Activated B cell treated with CpG ODN at 0.5 μM for 24 hours (primary cell): ENCODE measurements around the gene CTNNA1. TPM values are rescaled to one million over a fixed set of nuclear protein-coding genes. Genes with fewer than 3 reads are reported as not detected.
"Not testable (repeated sequence)": the region's sequence is repeated elsewhere in the genome, so short reads cannot be mapped to it uniquely, and the experiment has no call there.

ENCODE experiments used
- ATAC-seq: fragments of 200-7000 bp; cut with Tn5 transposase; one replicate; pipeline ENCODE4 v1.10.0; 2021; ENCODE audit warnings: low read depth, mild to moderate bottlenecking, moderate library complexity
- CTCF ChIA-PET: fragments of 350-600 bp; sonication (Branson Sonifier 250); formaldehyde crosslinking; loops from one replicate; lab custom pipeline; 2021; ENCODE audit warnings: antibody characterized with exemption; lab: Charles Lee
- POLR2A ChIA-PET: fragments of 350-600 bp; sonication (Branson Sonifier 250); formaldehyde crosslinking; loops from one replicate; lab custom pipeline; 2021; ENCODE audit warnings: antibody characterized with exemption; lab: Charles Lee
- DNase-seq: peaks from one replicate; pipeline ENCODE4 v3.0.0; 2022
- H3K27ac Mint-ChIP-seq: one replicate; pipeline ENCODE4 v1.8.0; 2020; ENCODE audit warnings: mixed read lengths
- H3K27me3 Mint-ChIP-seq: one replicate; pipeline ENCODE4 v1.8.0; 2021; ENCODE audit warnings: mixed read lengths
- H3K36me3 Mint-ChIP-seq: one replicate; pipeline ENCODE4 v1.8.0; 2021; ENCODE audit warnings: low read depth, mixed read lengths
- H3K4me1 Mint-ChIP-seq: one replicate; pipeline ENCODE4 v1.8.0; 2021; ENCODE audit warnings: mixed read lengths
- H3K4me3 Mint-ChIP-seq: one replicate; pipeline ENCODE4 v1.8.0; 2020; ENCODE audit warnings: mild to moderate bottlenecking, mixed read lengths
- H3K9me3 Mint-ChIP-seq: one replicate; pipeline ENCODE4 v1.8.0; 2020; ENCODE audit warnings: mixed read lengths
- intact Hi-C: fragments of 100-400 bp; cut with micrococcal nuclease; formaldehyde crosslinking; loops from one replicate; pipeline ENCODE4 v1.15.1; 2024
- total RNA-seq: library from RNA; stranded (reverse); gene quantifications from 2 replicates; pipeline ENCODE4 v1.2.3, GENCODE V29; 2022
- TF ChIP-seq, protein P1 (sequence below): fragments of 200-600 bp; IDR thresholded peaks from one replicate; pipeline ENCODE4 v1.8.0; 2022; ENCODE audit warnings: antibody characterized with exemption, mild to moderate bottlenecking

Gene CTNNA1
- total RNA-seq, 1 donor from 2014 or later: 76.0 TPM

DNA sequence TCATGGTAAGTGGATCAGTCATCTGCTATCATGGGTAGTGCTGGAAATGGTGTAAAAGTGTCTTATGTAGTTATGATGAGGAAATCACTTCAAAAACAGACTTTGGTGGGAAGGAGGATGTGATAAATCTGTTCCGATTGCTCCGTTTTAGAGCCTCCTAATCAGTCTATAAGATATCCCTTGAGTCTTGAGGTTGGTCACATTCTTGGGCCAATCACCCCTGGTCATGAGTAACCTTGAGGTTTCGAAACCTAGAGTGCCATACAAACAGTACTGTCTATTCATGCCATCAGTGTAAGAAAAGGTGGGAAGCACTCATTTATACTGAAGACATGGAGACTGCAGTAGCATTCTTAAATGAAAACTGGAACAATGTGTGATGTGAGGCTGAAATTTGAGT is 76.1 kb downstream of the CTNNA1 start:
- TF ChIP-seq, protein P1, sequence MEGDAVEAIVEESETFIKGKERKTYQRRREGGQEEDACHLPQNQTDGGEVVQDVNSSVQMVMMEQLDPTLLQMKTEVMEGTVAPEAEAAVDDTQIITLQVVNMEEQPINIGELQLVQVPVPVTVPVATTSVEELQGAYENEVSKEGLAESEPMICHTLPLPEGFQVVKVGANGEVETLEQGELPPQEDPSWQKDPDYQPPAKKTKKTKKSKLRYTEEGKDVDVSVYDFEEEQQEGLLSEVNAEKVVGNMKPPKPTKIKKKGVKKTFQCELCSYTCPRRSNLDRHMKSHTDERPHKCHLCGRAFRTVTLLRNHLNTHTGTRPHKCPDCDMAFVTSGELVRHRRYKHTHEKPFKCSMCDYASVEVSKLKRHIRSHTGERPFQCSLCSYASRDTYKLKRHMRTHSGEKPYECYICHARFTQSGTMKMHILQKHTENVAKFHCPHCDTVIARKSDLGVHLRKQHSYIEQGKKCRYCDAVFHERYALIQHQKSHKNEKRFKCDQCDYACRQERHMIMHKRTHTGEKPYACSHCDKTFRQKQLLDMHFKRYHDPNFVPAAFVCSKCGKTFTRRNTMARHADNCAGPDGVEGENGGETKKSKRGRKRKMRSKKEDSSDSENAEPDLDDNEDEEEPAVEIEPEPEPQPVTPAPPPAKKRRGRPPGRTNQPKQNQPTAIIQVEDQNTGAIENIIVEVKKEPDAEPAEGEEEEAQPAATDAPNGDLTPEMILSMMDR: no peak
- H3K4me3 Mint-ChIP-seq: no peak overlapping the region
- DNase-seq: no peak
- no peaks in the 10 kb centered on the region for H3K9me3 Mint-ChIP-seq
- peaks cover 39% of the 10 kb centered on the region for H3K36me3 Mint-ChIP-seq
- intact Hi-C loops: loop anchor here (10.0 kb wide), 1 partner anchor 565 kb away; the partner anchor contains the start of gene PROB1
- peaks cover 2% of the 10 kb centered on the region for H3K4me1 Mint-ChIP-seq
- ATAC-seq: no peak
- ChIA-PET POLR2A (no interaction called here), CTCF (interaction anchor here (0.6 to 0.7 kb wide), 2 partner anchors 31 to 45 kb away, joined by 3 to 4 read pairs; no protein-coding TSS in a partner anchor)
- no peaks in the 10 kb centered on the region for H3K27me3 Mint-ChIP-seq
- no peak overlapping the region for H3K27ac Mint-ChIP-seq

DNA sequence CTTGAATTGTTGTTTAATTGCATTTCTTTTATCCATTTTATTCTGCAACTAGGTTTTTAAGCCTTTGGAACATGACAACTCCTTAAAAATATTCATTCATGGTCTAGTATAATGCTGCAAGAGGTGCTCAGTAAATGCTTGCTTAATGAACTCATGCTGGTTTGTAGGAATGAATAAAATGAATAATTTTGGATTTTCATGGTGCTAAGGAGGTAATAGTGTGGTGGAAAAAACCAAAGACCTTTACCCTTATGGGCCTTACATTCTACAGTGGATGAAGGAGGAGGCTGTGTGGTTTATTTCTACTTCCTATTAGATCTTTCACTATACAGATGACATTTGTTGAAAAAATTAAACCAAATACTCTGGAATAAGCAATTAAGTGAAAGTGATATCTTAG is 78.5 kb downstream of the CTNNA1 start:
- no peak for ATAC-seq
- no peak overlapping the region for H3K4me3 Mint-ChIP-seq
- CTCF ChIA-PET: no interaction called here

DNA sequence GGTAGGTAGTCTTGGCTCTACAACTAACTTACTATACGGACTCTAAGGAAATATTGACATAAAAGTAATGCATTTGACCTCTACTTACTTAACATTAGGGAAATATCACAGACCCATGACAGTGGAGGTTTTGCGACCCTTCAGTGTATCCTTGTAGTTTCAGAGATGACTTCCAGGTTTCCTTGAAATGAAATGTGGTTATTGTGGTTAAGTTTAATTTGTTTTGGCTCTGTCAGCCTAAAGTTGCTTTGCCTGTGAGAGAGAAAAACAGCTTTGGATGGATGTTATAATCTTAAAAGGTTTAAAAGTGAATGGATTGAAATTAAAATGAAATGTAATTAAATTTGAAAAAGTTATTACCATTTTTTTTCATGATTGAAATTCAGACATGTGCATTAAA is 79.0 kb downstream of the CTNNA1 start:
- no peak overlapping the region for H3K27ac Mint-ChIP-seq
- H3K4me3 Mint-ChIP-seq: no peak overlapping the region
- DNase-seq: no peak
- POLR2A ChIA-PET: no interaction called here
- intact Hi-C loops: no loop called here
- no peaks in the 10 kb centered on the region for H3K9me3 Mint-ChIP-seq
- H3K4me1 Mint-ChIP-seq: peaks cover 2% of the 10 kb centered on the region
- CTCF ChIA-PET: no interaction called here
- peaks cover 28% of the 10 kb centered on the region for H3K36me3 Mint-ChIP-seq
- TF ChIP-seq, protein P1: no peak
- H3K27me3 Mint-ChIP-seq: no peaks in the 10 kb centered on the region
- no peak for ATAC-seq

More for the DNA sequence above, 78.5 kb downstream of the CTNNA1 start:
- intact Hi-C loops: no loop called here
- POLR2A ChIA-PET: no interaction called here
- peaks cover 2% of the 10 kb centered on the region for H3K4me1 Mint-ChIP-seq
- no peaks in the 10 kb centered on the region for H3K9me3 Mint-ChIP-seq
- H3K27me3 Mint-ChIP-seq: no peaks in the 10 kb centered on the region
- no peak for DNase-seq
- TF ChIP-seq, protein P1: no peak
- peaks cover 31% of the 10 kb centered on the region for H3K36me3 Mint-ChIP-seq
- no peak overlapping the region for H3K27ac Mint-ChIP-seq

DNA sequence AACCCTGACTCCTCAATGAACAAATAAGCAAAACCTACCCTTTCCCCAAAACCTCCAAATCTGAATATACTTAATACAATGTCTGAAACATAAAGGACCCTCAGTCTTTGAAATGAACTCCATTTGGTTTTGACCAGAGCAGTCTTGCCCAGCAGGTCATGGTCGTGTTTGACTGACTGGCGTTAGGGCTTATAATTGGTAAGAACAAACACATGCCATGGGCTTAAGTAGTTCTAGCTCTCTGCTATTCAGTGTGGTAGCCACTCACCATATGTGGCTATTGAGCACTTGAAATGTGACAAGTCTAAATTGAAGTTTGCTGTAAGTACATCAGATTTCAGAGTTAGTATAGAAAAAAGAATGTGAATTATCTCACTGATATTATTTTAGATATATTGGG is 79.9 kb downstream of the CTNNA1 start:
- no peak overlapping the region for H3K27ac Mint-ChIP-seq
- DNase-seq (no peak), ATAC-seq (no peak)
- CTCF ChIA-PET: no interaction called here
- TF ChIP-seq, protein P1: no peak
- POLR2A ChIA-PET: no interaction called here
- H3K4me3 Mint-ChIP-seq: no peak overlapping the region
- peaks cover 2% of the 10 kb centered on the region for H3K4me1 Mint-ChIP-seq
- H3K9me3 Mint-ChIP-seq: no peaks in the 10 kb centered on the region
- intact Hi-C loops: no loop called here
- H3K36me3 Mint-ChIP-seq: peaks cover 21% of the 10 kb centered on the region
- H3K27me3 Mint-ChIP-seq: no peaks in the 10 kb centered on the region

DNA sequence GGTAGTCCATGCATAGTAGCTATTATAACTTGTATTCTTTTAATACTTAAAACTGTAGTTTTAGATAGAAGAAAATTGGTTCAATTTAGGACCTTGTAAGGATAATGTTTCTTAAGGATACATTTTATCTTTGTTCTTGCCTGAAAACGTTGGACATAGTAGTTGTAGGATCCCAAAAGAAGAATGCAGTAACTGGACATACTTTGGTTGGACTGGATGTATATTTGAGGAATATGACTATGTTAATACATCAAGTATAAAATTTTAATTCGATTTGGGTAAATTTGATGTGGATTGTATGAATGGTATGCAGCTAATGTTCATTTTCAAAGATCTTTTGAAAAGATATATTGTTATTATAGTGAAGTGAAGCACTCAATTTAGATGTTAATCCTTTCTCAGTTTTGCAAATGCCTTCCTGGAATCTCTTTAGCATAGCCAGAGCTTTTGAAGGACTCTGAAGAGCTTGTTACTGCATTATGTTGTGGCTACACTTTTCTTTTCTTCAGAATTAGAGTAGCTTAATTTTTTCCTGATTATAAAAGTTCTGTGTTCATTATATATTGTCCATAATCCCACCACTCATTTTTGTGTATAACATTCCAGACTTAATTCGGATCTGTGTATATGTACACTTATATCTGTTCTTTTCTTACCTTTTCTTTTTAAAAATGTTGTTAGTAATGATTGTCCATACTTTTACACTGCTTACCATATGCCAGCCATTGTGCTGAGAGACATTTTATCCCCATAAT is 80.7 kb downstream of the CTNNA1 start:
- POLR2A ChIA-PET: no interaction called here
- DNase-seq: no peak
- intact Hi-C loops: no loop called here
- ATAC-seq: no peak
- CTCF ChIA-PET: no interaction called here
- Mint-ChIP-seq H3K27ac (no peak overlapping the region), H3K36me3 (peaks cover 14% of the 10 kb centered on the region), H3K4me3 (no peak overlapping the region), H3K4me1 (peaks cover 3% of the 10 kb centered on the region), H3K9me3 (no peaks in the 10 kb centered on the region), H3K27me3 (no peaks in the 10 kb centered on the region)
- TF ChIP-seq, protein P1: no peak

DNA sequence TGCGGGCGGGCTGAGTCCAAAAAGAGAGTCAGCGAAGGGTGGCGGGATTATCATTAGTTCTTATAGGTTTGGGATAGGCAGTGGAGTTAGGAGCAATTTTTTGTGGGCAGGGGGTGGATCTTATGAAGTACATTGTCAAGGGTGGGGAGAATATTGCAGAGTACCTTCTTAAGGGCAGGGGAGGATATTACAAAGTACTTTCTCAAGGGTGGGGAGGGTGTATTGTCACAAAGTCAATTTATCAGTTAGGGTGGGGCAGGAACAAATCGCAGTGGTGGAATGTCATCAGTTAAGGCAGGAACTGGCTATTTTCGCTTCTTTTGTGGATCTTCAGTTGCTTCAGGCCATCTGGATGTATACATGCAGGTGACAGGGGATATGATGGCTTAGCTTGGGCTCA is 81.6 kb downstream of the CTNNA1 start:
- intact Hi-C loops, CTCF ChIA-PET, H3K4me3 Mint-ChIP-seq, H3K9me3 Mint-ChIP-seq, H3K36me3 Mint-ChIP-seq, ATAC-seq, H3K4me1 Mint-ChIP-seq, H3K27ac Mint-ChIP-seq, DNase-seq, H3K27me3 Mint-ChIP-seq, POLR2A ChIA-PET: not testable (repeated sequence)
